WTC11 (cell line): ENCODE measurements around the gene SEC16A. TPM values are rescaled to one million over a fixed set of nuclear protein-coding genes. Genes with fewer than 3 reads are reported as not detected.

Source experiments
- ATAC-seq: fragments of 200-7000 bp; cut with Tn5 transposase; 2 replicates; pipeline ENCODE4 v1.10.0; 2021; ENCODE audit warnings: mild to moderate bottlenecking, moderate library complexity
- CTCF ChIA-PET: fragments of 300-600 bp; sonication (Branson Sonifier 250); formaldehyde crosslinking; loops from one replicate; lab custom pipeline; 2021; ENCODE audit warnings: antibody characterized with exemption; lab: Charles Lee
- POLR2A ChIA-PET: fragments of 350-600 bp; sonication (Branson Sonifier 250); formaldehyde crosslinking; loops from one replicate; lab custom pipeline; 2021; ENCODE audit warnings: antibody characterized with exemption; lab: Charles Lee
- DNase-seq: peaks from one replicate; pipeline ENCODE4 v3.0.0; 2021; ENCODE audit warnings: low spot score
- H3K27ac Mint-ChIP-seq: 2 replicates; pipeline ENCODE4 v1.8.0; 2021; ENCODE audit warnings: mixed read lengths
- H3K27me3 Mint-ChIP-seq: 2 replicates; pipeline ENCODE4 v1.8.0; 2021; ENCODE audit warnings: low read depth, mild to moderate bottlenecking, moderate library complexity, mixed read lengths
- H3K36me3 Mint-ChIP-seq: 2 replicates; pipeline ENCODE4 v1.8.0; 2021; ENCODE audit warnings: mixed read lengths
- H3K4me1 Mint-ChIP-seq: 2 replicates; pipeline ENCODE4 v1.8.0; 2022; ENCODE audit warnings: mixed read lengths
- H3K4me3 Mint-ChIP-seq: 2 replicates; pipeline ENCODE4 v1.8.0; 2021; ENCODE audit warnings: mild to moderate bottlenecking, moderate library complexity, mixed read lengths
- H3K9me3 Mint-ChIP-seq: 2 replicates; pipeline ENCODE4 v1.8.0; 2021; ENCODE audit warnings: mixed read lengths
- ATF6 ChIP-seq: sonication (generic); formaldehyde crosslinking; IDR thresholded peaks from 2 replicates; pipeline ENCODE4 v1.8.1; 2023; ENCODE audit warnings: mild to moderate bottlenecking, missing genetic modification reagents
- CREB1 ChIP-seq: sonication (generic); formaldehyde crosslinking; IDR thresholded peaks from 2 replicates; pipeline ENCODE4 v1.8.0; 2023; ENCODE audit warnings: mild to moderate bottlenecking, missing genetic modification reagents
- ESRRA ChIP-seq: sonication (generic); formaldehyde crosslinking; IDR thresholded peaks from 2 replicates; pipeline ENCODE4 v1.8.1; 2022; ENCODE audit warnings: mild to moderate bottlenecking, missing genetic modification reagents, borderline replicate concordance
- ETV6 ChIP-seq: sonication (generic); formaldehyde crosslinking; IDR thresholded peaks from 2 replicates; pipeline ENCODE4 v1.8.1; 2022; ENCODE audit warnings: mild to moderate bottlenecking, missing genetic modification reagents
- FOXJ3 ChIP-seq: sonication (generic); formaldehyde crosslinking; IDR thresholded peaks from 2 replicates; pipeline ENCODE4 v1.9.0; 2021; ENCODE audit warnings: missing genetic modification reagents, mild to moderate bottlenecking, borderline replicate concordance
- FOXK1 ChIP-seq: sonication (generic); formaldehyde crosslinking; IDR thresholded peaks from 2 replicates; pipeline ENCODE4 v1.8.0; 2022; ENCODE audit warnings: mild to moderate bottlenecking, moderate library complexity, missing genetic modification reagents
- JAZF1 ChIP-seq: fragments of 250-450 bp; sonication (Bioruptor Pico); IDR thresholded peaks from 2 replicates; pipeline ENCODE4 v1.9.0; 2021; ENCODE audit warnings: moderate library complexity, mild to moderate bottlenecking, inconsistent platforms
- MXD4 ChIP-seq: fragments of 250-450 bp; sonication (Bioruptor Pico); IDR thresholded peaks from 2 replicates; pipeline ENCODE4 v1.8.0; 2021; ENCODE audit warnings: mild to moderate bottlenecking, moderate library complexity, borderline replicate concordance
- MYBL2 ChIP-seq: sonication (generic); formaldehyde crosslinking; IDR thresholded peaks from 2 replicates; pipeline ENCODE4 v1.8.1; 2023; ENCODE audit warnings: mild to moderate bottlenecking, moderate library complexity, missing genetic modification reagents
- NR3C1 ChIP-seq: sonication (generic); formaldehyde crosslinking; conservative IDR thresholded peaks from 2 replicates; pipeline ENCODE4 v1.8.1; 2023; ENCODE audit warnings: low read depth, mild to moderate bottlenecking, missing genetic modification reagents
- OVOL2 ChIP-seq: fragments of 250-450 bp; sonication (Bioruptor Pico); IDR thresholded peaks from 2 replicates; pipeline ENCODE4 v1.9.0; 2021; ENCODE audit warnings: mild to moderate bottlenecking, borderline replicate concordance
- SMAD3 ChIP-seq: sonication (generic); formaldehyde crosslinking; IDR thresholded peaks from 2 replicates; pipeline ENCODE4 v1.8.0; 2022; ENCODE audit warnings: missing genetic modification reagents, mild to moderate bottlenecking, borderline replicate concordance
- USF1 ChIP-seq: sonication (generic); formaldehyde crosslinking; IDR thresholded peaks from 2 replicates; pipeline ENCODE4 v1.8.0; 2022; ENCODE audit warnings: mild to moderate bottlenecking, missing genetic modification reagents
- ZNF281 ChIP-seq: sonication (generic); formaldehyde crosslinking; IDR thresholded peaks from 2 replicates; pipeline ENCODE4 v1.8.0; 2023; ENCODE audit warnings: mild to moderate bottlenecking, missing genetic modification reagents
- ZNF423 ChIP-seq: fragments of 250-450 bp; sonication (Bioruptor Pico); IDR thresholded peaks from 2 replicates; pipeline ENCODE4 v2.1.2; 2022; ENCODE audit warnings: mild to moderate bottlenecking, moderate library complexity
- ZNF671 ChIP-seq: fragments of 250-450 bp; sonication (Bioruptor Pico); IDR thresholded peaks from 2 replicates; pipeline ENCODE4 v1.8.0; 2021; ENCODE audit warnings: mild to moderate bottlenecking
- total RNA-seq: library from RNA; stranded (reverse); gene quantifications from 3 replicates; pipeline ENCODE4 v1.2.3, GENCODE V29; 2021
- TF ChIP-seq, protein P1 (sequence below): fragments of 250-450 bp; sonication (Bioruptor Pico); IDR thresholded peaks from 2 replicates; pipeline ENCODE4 v1.9.0; 2021; ENCODE audit warnings: mild to moderate bottlenecking
- TF ChIP-seq, protein P2 (sequence below): sonication (generic); formaldehyde crosslinking; IDR thresholded peaks from 2 replicates; pipeline ENCODE4 v1.8.1; 2023; ENCODE audit warnings: mild to moderate bottlenecking, missing genetic modification reagents, borderline replicate concordance
- TF ChIP-seq, protein P3 (sequence below): sonication (generic); formaldehyde crosslinking; IDR thresholded peaks from 2 replicates; pipeline ENCODE4 v1.8.0; 2022; ENCODE audit warnings: mild to moderate bottlenecking, missing genetic modification reagents
- TF ChIP-seq, protein P4 (sequence below): sonication (generic); formaldehyde crosslinking; IDR thresholded peaks from 2 replicates; pipeline ENCODE4 v1.8.1; 2022; ENCODE audit warnings: mild to moderate bottlenecking, missing genetic modification reagents, moderate library complexity, borderline replicate concordance

SEC16A gene
- total RNA-seq, 1 experiment from 2014 or later, result 70.9 TPM

DNA sequence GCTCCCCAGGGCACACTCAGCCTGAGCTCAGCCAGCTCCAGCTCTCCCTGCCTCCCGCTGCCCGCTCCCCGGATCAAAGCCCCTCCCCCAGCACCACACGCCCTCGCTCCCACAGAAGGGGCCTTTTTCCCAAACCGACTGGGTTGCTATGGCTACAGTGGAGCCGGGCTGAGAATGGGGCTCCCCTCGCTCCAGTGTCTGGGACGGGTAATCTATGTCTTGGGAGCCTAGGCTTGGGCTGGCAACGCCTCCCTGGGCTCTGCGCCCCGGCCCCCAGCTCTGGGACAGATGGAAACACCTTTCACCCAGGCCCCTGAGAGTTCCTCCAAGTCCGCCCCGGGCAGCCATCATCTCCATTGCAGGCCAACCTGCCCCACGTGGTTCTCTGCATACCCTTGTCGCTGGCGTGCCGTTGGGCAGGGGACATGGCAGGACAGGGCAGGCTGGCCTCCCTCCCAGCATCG is 33.4 kb upstream of the SEC16A start:
- no peaks in the 10 kb centered on the region for H3K4me1 Mint-ChIP-seq
- H3K27me3 Mint-ChIP-seq, result no peaks in the 10 kb centered on the region
- ChIA-PET POLR2A (no interaction called here), CTCF (no interaction called here)
- peaks cover 10% of the 10 kb centered on the region for H3K36me3 Mint-ChIP-seq
- DNase-seq (no peak), ATAC-seq (no peak)
- no peak for TF ChIP-seq MXD4 (CRISPR knock-in tag)
- TF ChIP-seq NR3C1 (CRISPR knock-in tag), result no peak
- TF ChIP-seq, protein P1, sequence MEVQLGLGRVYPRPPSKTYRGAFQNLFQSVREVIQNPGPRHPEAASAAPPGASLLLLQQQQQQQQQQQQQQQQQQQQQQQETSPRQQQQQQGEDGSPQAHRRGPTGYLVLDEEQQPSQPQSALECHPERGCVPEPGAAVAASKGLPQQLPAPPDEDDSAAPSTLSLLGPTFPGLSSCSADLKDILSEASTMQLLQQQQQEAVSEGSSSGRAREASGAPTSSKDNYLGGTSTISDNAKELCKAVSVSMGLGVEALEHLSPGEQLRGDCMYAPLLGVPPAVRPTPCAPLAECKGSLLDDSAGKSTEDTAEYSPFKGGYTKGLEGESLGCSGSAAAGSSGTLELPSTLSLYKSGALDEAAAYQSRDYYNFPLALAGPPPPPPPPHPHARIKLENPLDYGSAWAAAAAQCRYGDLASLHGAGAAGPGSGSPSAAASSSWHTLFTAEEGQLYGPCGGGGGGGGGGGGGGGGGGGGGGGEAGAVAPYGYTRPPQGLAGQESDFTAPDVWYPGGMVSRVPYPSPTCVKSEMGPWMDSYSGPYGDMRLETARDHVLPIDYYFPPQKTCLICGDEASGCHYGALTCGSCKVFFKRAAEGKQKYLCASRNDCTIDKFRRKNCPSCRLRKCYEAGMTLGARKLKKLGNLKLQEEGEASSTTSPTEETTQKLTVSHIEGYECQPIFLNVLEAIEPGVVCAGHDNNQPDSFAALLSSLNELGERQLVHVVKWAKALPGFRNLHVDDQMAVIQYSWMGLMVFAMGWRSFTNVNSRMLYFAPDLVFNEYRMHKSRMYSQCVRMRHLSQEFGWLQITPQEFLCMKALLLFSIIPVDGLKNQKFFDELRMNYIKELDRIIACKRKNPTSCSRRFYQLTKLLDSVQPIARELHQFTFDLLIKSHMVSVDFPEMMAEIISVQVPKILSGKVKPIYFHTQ (CRISPR knock-in tag), result no peak
- TF ChIP-seq JAZF1 (CRISPR knock-in tag), result no peak
- TF ChIP-seq CREB1 (CRISPR knock-in tag), result no peak
- TF ChIP-seq ETV6, result no peak
- no peak for TF ChIP-seq ZNF281 (CRISPR knock-in tag)
- no peak for TF ChIP-seq ZNF423 (CRISPR knock-in tag)
- TF ChIP-seq FOXJ3 (CRISPR knock-in tag), result no peak
- no peak for TF ChIP-seq FOXK1 (CRISPR knock-in tag)
- TF ChIP-seq, protein P2, sequence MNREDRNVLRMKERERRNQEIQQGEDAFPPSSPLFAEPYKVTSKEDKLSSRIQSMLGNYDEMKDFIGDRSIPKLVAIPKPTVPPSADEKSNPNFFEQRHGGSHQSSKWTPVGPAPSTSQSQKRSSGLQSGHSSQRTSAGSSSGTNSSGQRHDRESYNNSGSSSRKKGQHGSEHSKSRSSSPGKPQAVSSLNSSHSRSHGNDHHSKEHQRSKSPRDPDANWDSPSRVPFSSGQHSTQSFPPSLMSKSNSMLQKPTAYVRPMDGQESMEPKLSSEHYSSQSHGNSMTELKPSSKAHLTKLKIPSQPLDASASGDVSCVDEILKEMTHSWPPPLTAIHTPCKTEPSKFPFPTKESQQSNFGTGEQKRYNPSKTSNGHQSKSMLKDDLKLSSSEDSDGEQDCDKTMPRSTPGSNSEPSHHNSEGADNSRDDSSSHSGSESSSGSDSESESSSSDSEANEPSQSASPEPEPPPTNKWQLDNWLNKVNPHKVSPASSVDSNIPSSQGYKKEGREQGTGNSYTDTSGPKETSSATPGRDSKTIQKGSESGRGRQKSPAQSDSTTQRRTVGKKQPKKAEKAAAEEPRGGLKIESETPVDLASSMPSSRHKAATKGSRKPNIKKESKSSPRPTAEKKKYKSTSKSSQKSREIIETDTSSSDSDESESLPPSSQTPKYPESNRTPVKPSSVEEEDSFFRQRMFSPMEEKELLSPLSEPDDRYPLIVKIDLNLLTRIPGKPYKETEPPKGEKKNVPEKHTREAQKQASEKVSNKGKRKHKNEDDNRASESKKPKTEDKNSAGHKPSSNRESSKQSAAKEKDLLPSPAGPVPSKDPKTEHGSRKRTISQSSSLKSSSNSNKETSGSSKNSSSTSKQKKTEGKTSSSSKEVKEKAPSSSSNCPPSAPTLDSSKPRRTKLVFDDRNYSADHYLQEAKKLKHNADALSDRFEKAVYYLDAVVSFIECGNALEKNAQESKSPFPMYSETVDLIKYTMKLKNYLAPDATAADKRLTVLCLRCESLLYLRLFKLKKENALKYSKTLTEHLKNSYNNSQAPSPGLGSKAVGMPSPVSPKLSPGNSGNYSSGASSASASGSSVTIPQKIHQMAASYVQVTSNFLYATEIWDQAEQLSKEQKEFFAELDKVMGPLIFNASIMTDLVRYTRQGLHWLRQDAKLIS (CRISPR knock-in tag), result no peak
- no peaks in the 10 kb centered on the region for H3K9me3 Mint-ChIP-seq
- no peak overlapping the region for H3K4me3 Mint-ChIP-seq
- H3K27ac Mint-ChIP-seq, result no peak overlapping the region

DNA sequence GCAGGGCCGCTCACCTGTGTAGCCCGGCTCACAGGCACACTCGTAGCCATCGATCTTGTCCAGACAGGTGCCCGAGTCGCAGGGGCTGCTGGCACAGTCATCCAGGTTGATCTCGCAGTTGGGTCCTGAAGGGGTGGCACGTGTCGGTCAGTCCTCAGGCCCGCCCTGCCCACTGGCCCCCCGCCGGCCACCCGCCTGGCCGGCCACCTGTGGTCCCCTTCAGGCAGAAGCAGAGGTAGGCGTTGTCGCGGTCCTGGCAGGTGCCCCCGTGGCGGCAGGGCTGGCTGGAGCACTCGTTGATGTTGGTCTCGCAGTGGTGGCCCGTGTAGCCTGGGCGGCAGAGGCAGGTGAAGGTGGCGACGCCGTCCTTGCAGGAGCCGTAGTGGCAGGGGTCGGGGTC is 32.4 kb upstream of the SEC16A start:
- no peaks in the 10 kb centered on the region for H3K4me1 Mint-ChIP-seq
- TF ChIP-seq ESRRA (CRISPR knock-in tag) (no peak), ATF6 (CRISPR knock-in tag) (no peak), SMAD3 (CRISPR knock-in tag) (no peak), MYBL2 (CRISPR knock-in tag) (no peak), ZNF671 (CRISPR knock-in tag) (no peak), OVOL2 (CRISPR knock-in tag) (no peak), USF1 (CRISPR knock-in tag) (no peak)
- TF ChIP-seq, protein P3, sequence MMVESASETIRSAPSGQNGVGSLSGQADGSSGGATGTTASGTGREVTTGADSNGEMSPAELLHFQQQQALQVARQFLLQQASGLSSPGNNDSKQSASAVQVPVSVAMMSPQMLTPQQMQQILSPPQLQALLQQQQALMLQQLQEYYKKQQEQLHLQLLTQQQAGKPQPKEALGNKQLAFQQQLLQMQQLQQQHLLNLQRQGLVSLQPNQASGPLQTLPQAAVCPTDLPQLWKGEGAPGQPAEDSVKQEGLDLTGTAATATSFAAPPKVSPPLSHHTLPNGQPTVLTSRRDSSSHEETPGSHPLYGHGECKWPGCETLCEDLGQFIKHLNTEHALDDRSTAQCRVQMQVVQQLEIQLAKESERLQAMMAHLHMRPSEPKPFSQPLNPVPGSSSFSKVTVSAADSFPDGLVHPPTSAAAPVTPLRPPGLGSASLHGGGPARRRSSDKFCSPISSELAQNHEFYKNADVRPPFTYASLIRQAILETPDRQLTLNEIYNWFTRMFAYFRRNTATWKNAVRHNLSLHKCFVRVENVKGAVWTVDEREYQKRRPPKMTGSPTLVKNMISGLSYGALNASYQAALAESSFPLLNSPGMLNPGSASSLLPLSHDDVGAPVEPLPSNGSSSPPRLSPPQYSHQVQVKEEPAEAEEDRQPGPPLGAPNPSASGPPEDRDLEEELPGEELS, result no peak
- TF ChIP-seq, protein P4, sequence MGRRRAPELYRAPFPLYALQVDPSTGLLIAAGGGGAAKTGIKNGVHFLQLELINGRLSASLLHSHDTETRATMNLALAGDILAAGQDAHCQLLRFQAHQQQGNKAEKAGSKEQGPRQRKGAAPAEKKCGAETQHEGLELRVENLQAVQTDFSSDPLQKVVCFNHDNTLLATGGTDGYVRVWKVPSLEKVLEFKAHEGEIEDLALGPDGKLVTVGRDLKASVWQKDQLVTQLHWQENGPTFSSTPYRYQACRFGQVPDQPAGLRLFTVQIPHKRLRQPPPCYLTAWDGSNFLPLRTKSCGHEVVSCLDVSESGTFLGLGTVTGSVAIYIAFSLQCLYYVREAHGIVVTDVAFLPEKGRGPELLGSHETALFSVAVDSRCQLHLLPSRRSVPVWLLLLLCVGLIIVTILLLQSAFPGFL (CRISPR knock-in tag), result no peak

More for the DNA sequence above, 32.4 kb upstream of the SEC16A start:
- no peak overlapping the region for H3K4me3 Mint-ChIP-seq
- H3K27ac Mint-ChIP-seq, result no peak overlapping the region
- DNase-seq (no peak), ATAC-seq (no peak)
- H3K36me3 Mint-ChIP-seq, result peaks cover 15% of the 10 kb centered on the region
- POLR2A ChIA-PET, result no interaction called here
- H3K27me3 Mint-ChIP-seq, result no peaks in the 10 kb centered on the region
- CTCF ChIA-PET, result no interaction called here
- H3K9me3 Mint-ChIP-seq, result no peaks in the 10 kb centered on the region
